H9 (cell line): ENCODE data around the gene EHD1. TPM values are rescaled to one million over a fixed set of nuclear protein-coding genes. Genes with fewer than 3 reads are reported as not detected.
A peak's percentile ranks its signal among the peaks of the same experiment; 100 is the strongest.

Experiments
- DNase-seq: peaks from one replicate; pipeline ENCODE4 v3.0.0-alpha.2; 2017
- H2AFZ ChIP-seq: one replicate; pipeline ENCODE4 v1.6.1; 2013; ENCODE audit warnings: mild to moderate bottlenecking, low read length, control low read depth, moderate library complexity
- H2AK5ac ChIP-seq: 2 replicates; pipeline ENCODE4 v1.6.1; 2013; ENCODE audit warnings: low read length, control low read depth, mixed read lengths; ENCODE audit not compliant: insufficient read length
- H2BK120ac ChIP-seq: one replicate; pipeline ENCODE4 v1.6.1; 2013; ENCODE audit warnings: low read depth, mild to moderate bottlenecking, low read length, control low read depth, inconsistent platforms; ENCODE audit not compliant: poor library complexity, severe bottlenecking
- H2BK12ac ChIP-seq: 2 replicates; pipeline ENCODE4 v1.6.1; 2013; ENCODE audit warnings: low read length, control low read depth, mixed read lengths, low read depth; ENCODE audit not compliant: insufficient read length
- H2BK15ac ChIP-seq: 2 replicates; pipeline ENCODE4 v1.6.1; 2013; ENCODE audit warnings: low read depth, low read length, control low read depth
- H2BK20ac ChIP-seq: one replicate; pipeline ENCODE4 v1.6.1; 2013; ENCODE audit warnings: low read depth, mild to moderate bottlenecking, low read length, control low read depth, inconsistent platforms; ENCODE audit not compliant: poor library complexity, severe bottlenecking
- H2BK5ac ChIP-seq: 2 replicates; pipeline ENCODE4 v1.6.1; 2013; ENCODE audit warnings: low read length, control low read depth, mixed read lengths; ENCODE audit not compliant: insufficient read length
- H3K14ac ChIP-seq: 2 replicates; pipeline ENCODE4 v1.6.1; 2013; ENCODE audit warnings: low read length, control low read depth; ENCODE audit not compliant: insufficient read depth
- H3K18ac ChIP-seq: 2 replicates; pipeline ENCODE4 v1.6.1; 2013; ENCODE audit warnings: low read depth, mild to moderate bottlenecking, mixed read lengths, low read length, control low read depth; ENCODE audit not compliant: insufficient read length
- H3K23ac ChIP-seq: 2 replicates; pipeline ENCODE4 v1.6.1; 2013; ENCODE audit warnings: low read length, control low read depth, mixed read lengths, low read depth; ENCODE audit not compliant: insufficient read length
- H3K23me2 ChIP-seq: 2 replicates; pipeline ENCODE4 v1.6.1; 2013; ENCODE audit warnings: low read depth, mild to moderate bottlenecking, mixed read lengths, low read length, control low read depth; ENCODE audit not compliant: insufficient read length, poor library complexity, severe bottlenecking
- H3K27ac ChIP-seq: 2 replicates; pipeline ENCODE4 v1.5.1; 2013; ENCODE audit warnings: low read length, control low read depth, mixed read lengths, low read depth; ENCODE audit not compliant: insufficient read length
- H3K27me3 ChIP-seq: 2 replicates; pipeline ENCODE4 v1.6.1; 2013; ENCODE audit warnings: low read length, control low read depth, inconsistent platforms; ENCODE audit not compliant: insufficient read depth
- H3K4ac ChIP-seq: 2 replicates; pipeline ENCODE4 v1.6.1; 2013; ENCODE audit warnings: low read depth, mild to moderate bottlenecking, control low read depth, inconsistent platforms, low read length, moderate library complexity
- H3K4me1 ChIP-seq: 2 replicates; pipeline ENCODE4 v1.6.1; 2013; ENCODE audit warnings: low read length, control low read depth, inconsistent platforms; ENCODE audit not compliant: insufficient read depth
- H3K4me2 ChIP-seq: 2 replicates; pipeline ENCODE4 v1.6.1; 2013; ENCODE audit warnings: low read length, control low read depth, mixed read lengths; ENCODE audit not compliant: insufficient read length, insufficient read depth
- H3K56ac ChIP-seq: 2 replicates; pipeline ENCODE4 v1.6.1; 2013; ENCODE audit warnings: low read depth, mild to moderate bottlenecking, mixed read lengths, low read length, control low read depth; ENCODE audit not compliant: insufficient read length
- H3K79me1 ChIP-seq: 2 replicates; pipeline ENCODE4 v1.6.1; 2013; ENCODE audit warnings: low read depth, mild to moderate bottlenecking, moderate library complexity, low read length, control low read depth, inconsistent platforms; ENCODE audit not compliant: insufficient read depth, poor library complexity, severe bottlenecking
- H3K79me2 ChIP-seq: 2 replicates; pipeline ENCODE4 v1.6.1; 2013; ENCODE audit warnings: low read length, control low read depth, inconsistent platforms; ENCODE audit not compliant: insufficient read depth
- H3K9ac ChIP-seq: 2 replicates; pipeline ENCODE4 v1.6.1; 2013; ENCODE audit warnings: low read length, control low read depth, mixed read lengths; ENCODE audit not compliant: insufficient read length; ENCODE audit errors: extremely low read depth
- H3K9me3 ChIP-seq: one replicate; pipeline ENCODE4 v1.6.1; 2013; ENCODE audit warnings: low read depth, low read length, inconsistent platforms; ENCODE audit not compliant: control insufficient read depth
- H3T11ph ChIP-seq: one replicate; pipeline ENCODE4 v1.6.1; 2013; ENCODE audit warnings: mild to moderate bottlenecking, low read length, control low read depth, inconsistent platforms
- H4K20me1 ChIP-seq: one replicate; pipeline ENCODE4 v1.6.1; 2013; ENCODE audit not compliant: control insufficient read depth, insufficient read length, insufficient read depth
- H4K5ac ChIP-seq: 2 replicates; pipeline ENCODE4 v1.6.1; 2013; ENCODE audit warnings: low read depth, mild to moderate bottlenecking, mixed read lengths, low read length, control low read depth; ENCODE audit not compliant: insufficient read length
- H4K8ac ChIP-seq: replicated peaks from 2 replicates; pipeline ENCODE4 v1.6.1; 2013; ENCODE audit warnings: low read length, control low read depth, mixed read lengths, low read depth; ENCODE audit not compliant: insufficient read length
- H4K91ac ChIP-seq: 2 replicates; pipeline ENCODE4 v1.6.1; 2013; ENCODE audit warnings: low read depth, mild to moderate bottlenecking, moderate library complexity, mixed read lengths, low read length, control low read depth; ENCODE audit not compliant: insufficient read length
- H3K27ac Mint-ChIP-seq, 3 experiments: 2 replicates in 2 of 3; 3 replicates in 1 of 3; pipeline ENCODE4 v1.8.0; 2020 to 2021; ENCODE audit warnings: mixed read lengths in 3 of 3, mild to moderate bottlenecking in 1 of 3, moderate library complexity in 1 of 3
- H3K27me3 Mint-ChIP-seq: 2 replicates; pipeline ENCODE4 v1.8.0; 2021; ENCODE audit warnings: low read depth, mild to moderate bottlenecking, moderate library complexity, mixed read lengths
- H3K36me3 Mint-ChIP-seq, 3 experiments: 2 replicates in 2 of 3; 3 replicates in 1 of 3; pipeline ENCODE4 v1.8.0; 2020 to 2021; ENCODE audit warnings: low read depth in 3 of 3, mixed read lengths in 3 of 3; ENCODE audit not compliant: insufficient read depth in 1 of 3
- H3K4me1 Mint-ChIP-seq, 2 experiments: 2 replicates each; pipeline ENCODE4 v1.8.0; 2020; ENCODE audit warnings: mixed read lengths in 2 of 2
- H3K4me3 Mint-ChIP-seq, 2 experiments: 2 replicates in 1 of 2; 3 replicates in 1 of 2; pipeline ENCODE4 v1.8.0; 2020 to 2021; ENCODE audit warnings: mild to moderate bottlenecking in 2 of 2, mixed read lengths in 2 of 2, moderate library complexity in 1 of 2
- H3K9me3 Mint-ChIP-seq, 2 experiments: 2 replicates in 1 of 2; 3 replicates in 1 of 2; pipeline ENCODE4 v1.8.0; 2020; ENCODE audit warnings: mild to moderate bottlenecking in 2 of 2, mixed read lengths in 2 of 2, moderate library complexity in 1 of 2
- WGBS: extraction: QIAGEN DNeasy Blood & Tissue Kit; methylation state at CpG from one replicate; pipeline ENCODE4 v1.1.7; 2013; ENCODE audit warnings: missing lambda C conversion rate, low lambda C conversion rate, mixed read lengths; ENCODE audit not compliant: insufficient read length; ENCODE audit errors: extremely low coverage; 5-methylcytosine and 5-hydroxymethylcytosine counted together
- total RNA-seq: library from RNA; stranded (reverse); gene quantifications from 2 replicates; pipeline ENCODE4 v1.2.1, GENCODE V29; 2021
- TF ChIP-seq, protein P1 (sequence below): fragments of 200-600 bp; sonication (generic); conservative IDR thresholded peaks from 3 replicates; pipeline ENCODE4 v1.8.0; 2021; ENCODE audit warnings: antibody characterized with exemption, mild to moderate bottlenecking

The EHD1 gene
- total RNA-seq, 1 experiment from 2014 or later, result 31.0 TPM

DNA sequence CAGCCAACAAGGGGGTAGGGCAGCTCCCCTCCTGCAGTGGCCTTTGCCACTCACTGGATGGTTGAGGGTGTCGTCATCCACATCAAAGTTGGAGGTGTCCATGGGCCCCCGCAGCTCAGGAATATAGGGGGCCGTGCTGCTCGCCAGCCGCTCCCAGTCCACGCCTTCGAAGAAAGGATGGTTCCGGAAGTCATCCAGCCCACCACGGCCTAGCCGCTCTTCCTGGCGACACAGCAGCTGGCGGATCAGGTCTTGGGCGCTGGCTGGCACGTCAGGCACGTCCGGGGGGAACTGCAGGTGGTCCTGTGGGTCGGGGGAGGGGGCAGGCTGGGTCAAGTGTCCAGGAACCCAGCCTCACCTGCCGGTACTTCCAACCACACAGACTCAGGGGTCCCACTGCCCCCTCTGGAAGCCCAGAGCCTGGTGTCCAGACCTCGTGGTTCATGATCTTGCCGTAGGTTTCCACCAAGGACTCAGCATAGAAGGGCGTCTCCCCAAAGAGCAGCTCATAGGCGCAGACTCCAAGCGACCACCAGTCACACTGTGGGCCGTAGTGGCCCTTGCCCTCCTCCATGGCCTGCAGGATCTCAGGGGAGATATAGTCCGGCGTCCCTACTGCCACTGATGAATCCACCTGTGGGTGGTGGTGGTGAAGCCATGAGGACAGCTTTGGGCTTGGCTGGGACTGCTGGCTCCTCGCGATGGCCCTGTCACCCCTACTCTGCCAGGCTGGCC is 39.7 kb downstream of the EHD1 start:
- H3K79me1 ChIP-seq, result no peaks in the 10 kb centered on the region
- no peaks in the 10 kb centered on the region for H3K4me1 ChIP-seq
- H3K4ac ChIP-seq, result no peak overlapping the region
- H3K27ac ChIP-seq, result no peak overlapping the region
- H2AK5ac ChIP-seq, result no peak overlapping the region
- no peaks in the 10 kb centered on the region for H3K9me3 Mint-ChIP-seq
- no peak overlapping the region for H2BK5ac ChIP-seq
- H2AFZ ChIP-seq, result no peak overlapping the region
- H3K18ac ChIP-seq, result no peak overlapping the region
- H2BK120ac ChIP-seq, result no peak overlapping the region
- WGBS, result no CpG with 5 or more reads among the region's 28 CpGs
- H3K56ac ChIP-seq, result no peak overlapping the region
- no peak overlapping the region for H3K4me3 Mint-ChIP-seq
- H3K79me2 ChIP-seq, result no peaks in the 10 kb centered on the region
- TF ChIP-seq, protein P1, sequence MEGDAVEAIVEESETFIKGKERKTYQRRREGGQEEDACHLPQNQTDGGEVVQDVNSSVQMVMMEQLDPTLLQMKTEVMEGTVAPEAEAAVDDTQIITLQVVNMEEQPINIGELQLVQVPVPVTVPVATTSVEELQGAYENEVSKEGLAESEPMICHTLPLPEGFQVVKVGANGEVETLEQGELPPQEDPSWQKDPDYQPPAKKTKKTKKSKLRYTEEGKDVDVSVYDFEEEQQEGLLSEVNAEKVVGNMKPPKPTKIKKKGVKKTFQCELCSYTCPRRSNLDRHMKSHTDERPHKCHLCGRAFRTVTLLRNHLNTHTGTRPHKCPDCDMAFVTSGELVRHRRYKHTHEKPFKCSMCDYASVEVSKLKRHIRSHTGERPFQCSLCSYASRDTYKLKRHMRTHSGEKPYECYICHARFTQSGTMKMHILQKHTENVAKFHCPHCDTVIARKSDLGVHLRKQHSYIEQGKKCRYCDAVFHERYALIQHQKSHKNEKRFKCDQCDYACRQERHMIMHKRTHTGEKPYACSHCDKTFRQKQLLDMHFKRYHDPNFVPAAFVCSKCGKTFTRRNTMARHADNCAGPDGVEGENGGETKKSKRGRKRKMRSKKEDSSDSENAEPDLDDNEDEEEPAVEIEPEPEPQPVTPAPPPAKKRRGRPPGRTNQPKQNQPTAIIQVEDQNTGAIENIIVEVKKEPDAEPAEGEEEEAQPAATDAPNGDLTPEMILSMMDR, result no peak
- peaks cover 2% of the 10 kb centered on the region for H3K23me2 ChIP-seq
- H3K4me2 ChIP-seq, result no peak overlapping the region
- H3K9ac ChIP-seq, result no peak overlapping the region
- no peaks in the 10 kb centered on the region for H3K9me3 ChIP-seq
- DNase-seq, result no peak
- H3K36me3 Mint-ChIP-seq, result peaks cover 0 to 24% (median 5%) of the 10 kb centered on the region in 3 experiments; a peak in 5 of 7 replicates
- no peak overlapping the region for H2BK20ac ChIP-seq
- no peak overlapping the region for H2BK15ac ChIP-seq
- no peak overlapping the region for H4K91ac ChIP-seq
- no peak overlapping the region for H3T11ph ChIP-seq
- no peak overlapping the region for H4K5ac ChIP-seq
- H3K23ac ChIP-seq, result no peak overlapping the region
- no peaks in the 10 kb centered on the region for H4K20me1 ChIP-seq
- H3K14ac ChIP-seq, result no peak overlapping the region
- peaks cover 15 to 23% of the 10 kb centered on the region in 2 experiments for H3K4me1 Mint-ChIP-seq
- no peak overlapping the region for H4K8ac ChIP-seq
- H3K27ac Mint-ChIP-seq, result peak overlapping the region in 1 of 3 experiments; percentile 31; a peak in 1 of 7 replicates
- no peaks in the 10 kb centered on the region for H3K27me3 ChIP-seq
- H2BK12ac ChIP-seq, result no peak overlapping the region
- peaks cover 2% of the 10 kb centered on the region for H3K27me3 Mint-ChIP-seq
